SK-N-SH treated with all-trans-retinoic acid at 6 μM for 48 hours (cell line): ENCODE data around the gene INAVA.

Experiments
- ATAC-seq: fragments of 200-7000 bp; cut with Tn5 transposase; 3 replicates; pipeline ENCODE4 v1.9.1; 2020; ENCODE audit warnings: mild to moderate bottlenecking, moderate library complexity
- ARNTL ChIP-seq: fragments of 450-650 bp; formaldehyde crosslinking; IDR thresholded peaks from 2 replicates; pipeline ENCODE4 v1.5.0; 2020; ENCODE audit warnings: low read depth, mild to moderate bottlenecking, moderate library complexity, borderline replicate concordance
- BACH2 ChIP-seq: fragments of 250-450 bp; sonication (Bioruptor Pico); IDR thresholded peaks from 2 replicates; pipeline ENCODE4 v1.9.0; 2021; ENCODE audit warnings: mild to moderate bottlenecking, borderline replicate concordance
- CSDC2 ChIP-seq: fragments of 250-450 bp; sonication (Bioruptor Pico); IDR thresholded peaks from 2 replicates; pipeline ENCODE4 v1.5.0; 2020; ENCODE audit warnings: mild to moderate bottlenecking, moderate library complexity
- ESRRG ChIP-seq: fragments of 250-450 bp; sonication (Bioruptor Pico); IDR thresholded peaks from 2 replicates; pipeline ENCODE4 v1.6.1; 2021; ENCODE audit warnings: mild to moderate bottlenecking
- GLIS3 ChIP-seq: fragments of 250-450 bp; sonication (Bioruptor Pico); IDR thresholded peaks from 2 replicates; pipeline ENCODE4 v1.5.0; 2020; ENCODE audit warnings: mild to moderate bottlenecking, moderate library complexity
- OSR1 ChIP-seq: fragments of 250-450 bp; sonication (Bioruptor Pico); IDR thresholded peaks from 2 replicates; pipeline ENCODE4 v1.8.0; 2022; ENCODE audit warnings: moderate library complexity, mild to moderate bottlenecking, inconsistent platforms
- SNAI2 ChIP-seq: fragments of 250-450 bp; sonication (Bioruptor Pico); IDR thresholded peaks from 2 replicates; pipeline ENCODE4 v1.5.0; 2020; ENCODE audit warnings: mild to moderate bottlenecking, moderate library complexity
- TOX ChIP-seq: fragments of 250-450 bp; sonication (Bioruptor Pico); IDR thresholded peaks from 2 replicates; pipeline ENCODE4 v1.8.0; 2021; ENCODE audit warnings: mild to moderate bottlenecking, moderate library complexity, borderline replicate concordance
- ZC3H10 ChIP-seq: fragments of 250-450 bp; sonication (Bioruptor Pico); IDR thresholded peaks from 2 replicates; pipeline ENCODE4 v1.5.1; 2021; ENCODE audit warnings: mild to moderate bottlenecking, moderate library complexity
- ZFP3 ChIP-seq: fragments of 250-450 bp; sonication (Bioruptor Pico); IDR thresholded peaks from 2 replicates; pipeline ENCODE4 v1.5.0; 2020; ENCODE audit warnings: mild to moderate bottlenecking, moderate library complexity
- ZNF565 ChIP-seq: fragments of 450-650 bp; formaldehyde crosslinking; conservative IDR thresholded peaks from 2 replicates; pipeline ENCODE4 v1.5.0; 2020; ENCODE audit warnings: low read depth, mild to moderate bottlenecking, moderate library complexity
- ZNF8 ChIP-seq: fragments of 450-650 bp; formaldehyde crosslinking; IDR thresholded peaks from 2 replicates; pipeline ENCODE4 v1.5.0; 2020; ENCODE audit warnings: mild to moderate bottlenecking, moderate library complexity
- TF ChIP-seq, protein P1 (sequence below): fragments of 250-450 bp; sonication (Bioruptor Pico); IDR thresholded peaks from 2 replicates; pipeline ENCODE4 v1.8.0; 2021; ENCODE audit warnings: low read depth, mild to moderate bottlenecking, moderate library complexity, borderline replicate concordance
- TF ChIP-seq, protein P2 (sequence below): fragments of 250-450 bp; sonication (Bioruptor Pico); IDR thresholded peaks from 2 replicates; pipeline ENCODE4 v1.5.1; 2021; ENCODE audit warnings: mild to moderate bottlenecking, moderate library complexity
- TF ChIP-seq, protein P3 (sequence below): fragments of 250-450 bp; sonication (Bioruptor Pico); IDR thresholded peaks from 2 replicates; pipeline ENCODE4 v1.8.0; 2020; ENCODE audit warnings: mild to moderate bottlenecking, moderate library complexity, borderline replicate concordance
- TF ChIP-seq, protein P4 (sequence below): fragments of 250-450 bp; sonication (Bioruptor Pico); IDR thresholded peaks from 2 replicates; pipeline ENCODE4 v1.5.0; 2020; ENCODE audit warnings: mild to moderate bottlenecking, moderate library complexity

Gene INAVA

DNA sequence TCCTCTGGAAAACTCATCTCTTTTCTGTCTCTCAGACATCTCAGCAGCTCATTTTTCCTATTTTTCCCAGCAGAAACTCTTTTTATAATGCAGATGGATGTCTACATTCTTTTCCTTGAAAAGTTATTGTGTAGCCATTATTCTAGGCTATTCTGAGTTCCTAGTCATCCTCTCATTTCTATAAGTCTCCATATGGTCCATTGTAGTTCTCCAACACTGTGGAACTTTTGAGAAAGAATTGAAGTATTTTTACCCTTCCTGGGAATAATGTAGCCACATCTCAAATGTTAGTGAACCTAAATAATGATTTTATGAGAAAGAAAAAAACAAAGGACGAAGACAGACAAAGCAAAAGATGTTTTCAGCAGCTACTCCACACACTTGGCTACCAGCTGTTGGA, 48.3 kb upstream of the INAVA start (continued):
- no peak for TF ChIP-seq OSR1 (CRISPR knock-in tag)

DNA sequence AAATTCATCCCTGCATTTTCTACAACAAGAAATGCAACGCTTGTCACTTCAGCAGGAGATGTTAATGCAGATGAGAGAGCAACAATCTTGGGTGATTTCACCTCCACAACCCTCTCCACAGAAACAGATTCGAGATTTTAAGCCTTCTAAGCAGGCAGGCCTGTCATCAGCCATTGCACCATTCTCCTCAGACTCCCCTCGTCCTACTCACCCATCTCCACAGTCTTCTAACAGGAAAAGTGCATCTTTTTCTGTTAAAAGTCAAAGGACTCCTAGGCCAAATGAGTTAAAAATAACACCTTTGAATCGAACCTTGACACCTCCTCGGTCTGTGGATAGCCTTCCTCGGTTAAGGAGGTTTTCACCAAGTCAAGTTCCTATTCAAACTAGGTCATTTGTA, 45.3 kb upstream of the INAVA start:
- TF ChIP-seq BACH2 (CRISPR knock-in tag) = no peak
- TF ChIP-seq ZNF565 (CRISPR knock-in tag) = no peak
- TF ChIP-seq CSDC2 (CRISPR knock-in tag) = no peak
- TF ChIP-seq, protein P1, sequence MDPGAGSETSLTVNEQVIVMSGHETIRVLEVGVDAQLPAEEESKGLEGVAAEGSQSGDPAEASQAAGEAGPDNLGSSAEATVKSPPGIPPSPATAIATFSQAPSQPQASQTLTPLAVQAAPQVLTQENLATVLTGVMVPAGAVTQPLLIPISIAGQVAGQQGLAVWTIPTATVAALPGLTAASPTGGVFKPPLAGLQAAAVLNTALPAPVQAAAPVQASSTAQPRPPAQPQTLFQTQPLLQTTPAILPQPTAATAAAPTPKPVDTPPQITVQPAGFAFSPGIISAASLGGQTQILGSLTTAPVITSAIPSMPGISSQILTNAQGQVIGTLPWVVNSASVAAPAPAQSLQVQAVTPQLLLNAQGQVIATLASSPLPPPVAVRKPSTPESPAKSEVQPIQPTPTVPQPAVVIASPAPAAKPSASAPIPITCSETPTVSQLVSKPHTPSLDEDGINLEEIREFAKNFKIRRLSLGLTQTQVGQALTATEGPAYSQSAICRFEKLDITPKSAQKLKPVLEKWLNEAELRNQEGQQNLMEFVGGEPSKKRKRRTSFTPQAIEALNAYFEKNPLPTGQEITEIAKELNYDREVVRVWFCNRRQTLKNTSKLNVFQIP = no peak
- no peak for TF ChIP-seq OSR1 (CRISPR knock-in tag)
- TF ChIP-seq SNAI2 (CRISPR knock-in tag) = no peak
- TF ChIP-seq, protein P2, sequence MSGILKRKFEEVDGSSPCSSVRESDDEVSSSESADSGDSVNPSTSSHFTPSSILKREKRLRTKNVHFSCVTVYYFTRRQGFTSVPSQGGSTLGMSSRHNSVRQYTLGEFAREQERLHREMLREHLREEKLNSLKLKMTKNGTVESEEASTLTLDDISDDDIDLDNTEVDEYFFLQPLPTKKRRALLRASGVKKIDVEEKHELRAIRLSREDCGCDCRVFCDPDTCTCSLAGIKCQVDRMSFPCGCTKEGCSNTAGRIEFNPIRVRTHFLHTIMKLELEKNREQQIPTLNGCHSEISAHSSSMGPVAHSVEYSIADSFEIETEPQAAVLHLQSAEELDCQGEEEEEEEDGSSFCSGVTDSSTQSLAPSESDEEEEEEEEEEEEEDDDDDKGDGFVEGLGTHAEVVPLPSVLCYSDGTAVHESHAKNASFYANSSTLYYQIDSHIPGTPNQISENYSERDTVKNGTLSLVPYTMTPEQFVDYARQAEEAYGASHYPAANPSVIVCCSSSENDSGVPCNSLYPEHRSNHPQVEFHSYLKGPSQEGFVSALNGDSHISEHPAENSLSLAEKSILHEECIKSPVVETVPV (CRISPR knock-in tag) = no peak
- ATAC-seq = no peak

DNA sequence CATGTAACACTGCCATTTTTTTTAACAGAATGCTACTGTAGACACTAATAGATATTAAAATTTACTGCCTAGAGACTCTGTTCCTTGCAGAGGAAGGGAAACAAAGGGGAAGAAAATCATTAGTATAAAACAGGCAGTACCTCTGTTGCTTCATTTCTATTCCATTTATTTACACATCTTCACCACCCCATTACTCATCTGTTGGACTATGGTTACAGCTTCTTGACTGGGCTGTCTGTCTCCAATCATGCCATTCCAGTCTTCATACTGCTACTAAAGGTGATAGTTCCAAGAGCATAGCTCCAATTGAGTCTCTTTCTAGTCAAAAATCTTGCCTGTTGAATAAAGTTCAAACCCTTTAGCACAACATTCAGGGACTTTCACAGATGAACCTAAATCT, 44.1 kb upstream of the INAVA start:
- no peak for TF ChIP-seq ESRRG (CRISPR knock-in tag)
- TF ChIP-seq CSDC2 (CRISPR knock-in tag) = no peak
- TF ChIP-seq ARNTL (CRISPR knock-in tag) = no peak
- TF ChIP-seq GLIS3 (CRISPR knock-in tag) = no peak
- TF ChIP-seq ZNF565 (CRISPR knock-in tag) = no peak
- TF ChIP-seq TOX (CRISPR knock-in tag) = no peak
- TF ChIP-seq BACH2 (CRISPR knock-in tag) = no peak
- TF ChIP-seq, protein P1 = no peak
- TF ChIP-seq, protein P2 (CRISPR knock-in tag) = no peak
- no peak for TF ChIP-seq ZC3H10 (CRISPR knock-in tag)
- TF ChIP-seq, protein P3, sequence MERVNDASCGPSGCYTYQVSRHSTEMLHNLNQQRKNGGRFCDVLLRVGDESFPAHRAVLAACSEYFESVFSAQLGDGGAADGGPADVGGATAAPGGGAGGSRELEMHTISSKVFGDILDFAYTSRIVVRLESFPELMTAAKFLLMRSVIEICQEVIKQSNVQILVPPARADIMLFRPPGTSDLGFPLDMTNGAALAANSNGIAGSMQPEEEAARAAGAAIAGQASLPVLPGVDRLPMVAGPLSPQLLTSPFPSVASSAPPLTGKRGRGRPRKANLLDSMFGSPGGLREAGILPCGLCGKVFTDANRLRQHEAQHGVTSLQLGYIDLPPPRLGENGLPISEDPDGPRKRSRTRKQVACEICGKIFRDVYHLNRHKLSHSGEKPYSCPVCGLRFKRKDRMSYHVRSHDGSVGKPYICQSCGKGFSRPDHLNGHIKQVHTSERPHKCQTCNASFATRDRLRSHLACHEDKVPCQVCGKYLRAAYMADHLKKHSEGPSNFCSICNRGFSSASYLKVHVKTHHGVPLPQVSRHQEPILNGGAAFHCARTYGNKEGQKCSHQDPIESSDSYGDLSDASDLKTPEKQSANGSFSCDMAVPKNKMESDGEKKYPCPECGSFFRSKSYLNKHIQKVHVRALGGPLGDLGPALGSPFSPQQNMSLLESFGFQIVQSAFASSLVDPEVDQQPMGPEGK = no peak
- no peak for TF ChIP-seq ZNF8 (CRISPR knock-in tag)
- no peak for TF ChIP-seq ZFP3 (CRISPR knock-in tag)
- TF ChIP-seq, protein P4, sequence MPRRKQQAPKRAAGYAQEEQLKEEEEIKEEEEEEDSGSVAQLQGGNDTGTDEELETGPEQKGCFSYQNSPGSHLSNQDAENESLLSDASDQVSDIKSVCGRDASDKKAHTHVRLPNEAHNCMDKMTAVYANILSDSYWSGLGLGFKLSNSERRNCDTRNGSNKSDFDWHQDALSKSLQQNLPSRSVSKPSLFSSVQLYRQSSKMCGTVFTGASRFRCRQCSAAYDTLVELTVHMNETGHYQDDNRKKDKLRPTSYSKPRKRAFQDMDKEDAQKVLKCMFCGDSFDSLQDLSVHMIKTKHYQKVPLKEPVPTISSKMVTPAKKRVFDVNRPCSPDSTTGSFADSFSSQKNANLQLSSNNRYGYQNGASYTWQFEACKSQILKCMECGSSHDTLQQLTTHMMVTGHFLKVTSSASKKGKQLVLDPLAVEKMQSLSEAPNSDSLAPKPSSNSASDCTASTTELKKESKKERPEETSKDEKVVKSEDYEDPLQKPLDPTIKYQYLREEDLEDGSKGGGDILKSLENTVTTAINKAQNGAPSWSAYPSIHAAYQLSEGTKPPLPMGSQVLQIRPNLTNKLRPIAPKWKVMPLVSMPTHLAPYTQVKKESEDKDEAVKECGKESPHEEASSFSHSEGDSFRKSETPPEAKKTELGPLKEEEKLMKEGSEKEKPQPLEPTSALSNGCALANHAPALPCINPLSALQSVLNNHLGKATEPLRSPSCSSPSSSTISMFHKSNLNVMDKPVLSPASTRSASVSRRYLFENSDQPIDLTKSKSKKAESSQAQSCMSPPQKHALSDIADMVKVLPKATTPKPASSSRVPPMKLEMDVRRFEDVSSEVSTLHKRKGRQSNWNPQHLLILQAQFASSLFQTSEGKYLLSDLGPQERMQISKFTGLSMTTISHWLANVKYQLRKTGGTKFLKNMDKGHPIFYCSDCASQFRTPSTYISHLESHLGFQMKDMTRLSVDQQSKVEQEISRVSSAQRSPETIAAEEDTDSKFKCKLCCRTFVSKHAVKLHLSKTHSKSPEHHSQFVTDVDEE (CRISPR knock-in tag) = no peak
- no peak for ATAC-seq
